Esophagus muscularis mucosa (tissue), 4 donors: ENCODE data around the gene GABRA4. TPM values are rescaled to one million over a fixed set of nuclear protein-coding genes. Genes with fewer than 3 reads are reported as not detected.

ENCODE experiments used
- DNase-seq: peaks from one replicate; pipeline ENCODE4 v3.0.0-alpha.2; 2017; ENCODE audit errors: extremely low spot score
- H3K27ac ChIP-seq, 4 donors: fragments of 200-600 bp; sonication (generic); replicated peaks in 1 of 4; 1 replicate in 3 of 4; 2 replicates in 1 of 4; pipeline ENCODE4 v1.5.1; 2016 to 2019; ENCODE audit warnings: mild to moderate bottlenecking in 1 of 4
- H3K27me3 ChIP-seq, 4 donors: fragments of 200-600 bp; sonication (generic); one replicate each; pipeline versions ENCODE4 v1.5.1 to v1.6.0; 2016 to 2019
- H3K36me3 ChIP-seq, 4 donors: fragments of 200-600 bp; sonication (generic); one replicate each; pipeline ENCODE4 v1.5.1; 2016 to 2019
- H3K4me1 ChIP-seq, 4 donors: fragments of 200-600 bp; sonication (generic); one replicate each; pipeline ENCODE4 v1.5.1; 2016 to 2019
- H3K4me3 ChIP-seq, 4 donors: fragments of 200-600 bp; sonication (generic); 1 replicate in 2 of 4; 2 replicates in 2 of 4; pipeline ENCODE4 v1.5.1; 2016 to 2019; ENCODE audit warnings: mild to moderate bottlenecking in 4 of 4, moderate library complexity in 1 of 4
- H3K9me3 ChIP-seq, 4 donors: fragments of 200-600 bp; sonication (generic); 1 replicate in 3 of 4; 2 replicates in 1 of 4; pipeline ENCODE4 v1.5.1; 2016 to 2019
- CTCF ChIP-seq, 3 experiments: fragments of 200-600 bp in 2 of 3; fragments of 450-650 bp in 1 of 3; sonication (generic) in 2 of 3; IDR thresholded peaks; one replicate each; pipeline ENCODE4 v1.5.1; 2017 to 2019; ENCODE audit warnings: antibody characterized with exemption in 3 of 3, mild to moderate bottlenecking in 2 of 3, moderate library complexity in 1 of 3
- EP300 ChIP-seq: sonication (generic); formaldehyde crosslinking; IDR thresholded peaks from one replicate; pipeline ENCODE4 v1.6.1; 2017; ENCODE audit warnings: antibody characterized with exemption
- POLR2A ChIP-seq: fragments of 450-650 bp; IDR thresholded peaks from one replicate; pipeline ENCODE4 v1.6.1; 2017; ENCODE audit warnings: antibody characterized with exemption, moderate library complexity, mild to moderate bottlenecking, low read depth
- POLR2AphosphoS5 ChIP-seq, 2 donors: sonication (generic); formaldehyde crosslinking; IDR thresholded peaks; one replicate each; pipeline ENCODE4 v1.6.1; 2017; ENCODE audit warnings: antibody characterized with exemption in 2 of 2
- WGBS: methylation state at CpG from one replicate; pipeline ENCODE4 v1.1.5; 2018; 5-methylcytosine and 5-hydroxymethylcytosine counted together
- intact Hi-C: fragments of 100-400 bp; cut with DNase I; formaldehyde crosslinking; loops from one replicate; pipeline ENCODE4 v1.15.1; 2023
- total RNA-seq, 4 donors: library from RNA; depleted of rRNA; stranded (reverse); fragments of >200 nt; gene quantifications; one replicate each; pipeline versions ENCODE4 v1.1.0 to v1.2.1, GENCODE V29; 2016

Gene GABRA4
- total RNA-seq, 4 donors from 2014 or later: under 0.01 TPM; not detected in 2

- Histone ChIP-seq H3K27ac (no peak overlapping the region), H3K4me3 (no peak overlapping the region), H3K4me1 (no peaks in the 10 kb centered on the region), H3K9me3 (no peaks in the 10 kb centered on the region), H3K27me3 (no peaks in the 10 kb centered on the region), H3K36me3 (no peaks in the 10 kb centered on the region)
- TF ChIP-seq CTCF (IDR thresholded peaks at IDR 0.05) (no peak), POLR2A (no peak), EP300 (no peak), POLR2AphosphoS5 (IDR thresholded peaks at IDR 0.05) (no peak)
- DNase-seq: no peak
- WGBS: 61% methylated on average over 3 of the region's 3 CpGs
- intact Hi-C loops: no loop called here
Measured at GRCh38 chr4:46933686-46934085, 59.7 kb downstream of the GABRA4 start.

- Histone ChIP-seq H3K27me3 (no peaks in the 10 kb centered on the region), H3K36me3 (no peaks in the 10 kb centered on the region), H3K9me3 (no peaks in the 10 kb centered on the region), H3K4me1 (no peaks in the 10 kb centered on the region), H3K27ac (no peak overlapping the region), H3K4me3 (no peak overlapping the region)
- no peak for DNase-seq
- 14% methylated on average over 3 of the region's 3 CpGs for WGBS
- intact Hi-C loops: no loop called here
- peak in 2 of 3 experiments; percentile 14 to 26 for TF ChIP-seq CTCF (IDR thresholded peaks at IDR 0.05)
- no peak for TF ChIP-seq POLR2A
Measured at GRCh38 chr4:46931981-46932380, 61.4 kb downstream of the GABRA4 start.

- Histone ChIP-seq H3K27ac (no peak overlapping the region), H3K4me1 (no peaks in the 10 kb centered on the region), H3K9me3 (no peaks in the 10 kb centered on the region), H3K27me3 (no peaks in the 10 kb centered on the region), H3K36me3 (no peaks in the 10 kb centered on the region), H3K4me3 (no peak overlapping the region)
- no peak for DNase-seq
- TF ChIP-seq CTCF (IDR thresholded peaks at IDR 0.05): no peak
- TF ChIP-seq POLR2A: no peak
- TF ChIP-seq POLR2AphosphoS5 (IDR thresholded peaks at IDR 0.05): no peak
- no peak for TF ChIP-seq EP300
- 69% methylated on average over 3 of the region's 3 CpGs for WGBS
- intact Hi-C loops: no loop called here
Measured at GRCh38 chr4:46930891-46931290, 62.5 kb downstream of the GABRA4 start.

- intact Hi-C loops: no loop called here
- H3K4me3 ChIP-seq: no peak overlapping the region
- no peaks in the 10 kb centered on the region for H3K27me3 ChIP-seq
- no peak overlapping the region for H3K27ac ChIP-seq
- H3K9me3 ChIP-seq: no peaks in the 10 kb centered on the region
- TF ChIP-seq POLR2A: no peak
- TF ChIP-seq EP300: no peak
- TF ChIP-seq CTCF (IDR thresholded peaks at IDR 0.05): no peak
- TF ChIP-seq POLR2AphosphoS5 (IDR thresholded peaks at IDR 0.05): no peak
- H3K36me3 ChIP-seq: no peaks in the 10 kb centered on the region
- H3K4me1 ChIP-seq: no peaks in the 10 kb centered on the region
- no peak for DNase-seq
Measured at GRCh38 chr4:46927201-46927600, 66.2 kb downstream of the GABRA4 start.

GRCh38 chr4:46924789-46925529 is 68.4 kb downstream of the GABRA4 start:
- H3K36me3 ChIP-seq: no peaks in the 10 kb centered on the region
- H3K4me1 ChIP-seq: no peaks in the 10 kb centered on the region
- H3K9me3 ChIP-seq: no peaks in the 10 kb centered on the region
- H3K27ac ChIP-seq: no peak overlapping the region
- H3K27me3 ChIP-seq: no peaks in the 10 kb centered on the region
- TF ChIP-seq POLR2AphosphoS5 (IDR thresholded peaks at IDR 0.05) (no peak), CTCF (IDR thresholded peaks at IDR 0.05) (no peak), POLR2A (no peak), EP300 (no peak)
- intact Hi-C loops: no loop called here
- DNase-seq: no peak
- H3K4me3 ChIP-seq: no peak overlapping the region
